Right lobe of liver (tissue), 6 donors: ENCODE results near the gene EHF. TPM values are rescaled to one million over a fixed set of nuclear protein-coding genes. Genes with fewer than 3 reads are reported as not detected.

ENCODE experiments used
- ATAC-seq, 4 donors: fragments of 200-7000 bp; cut with Tn5 transposase; one replicate each; pipeline ENCODE4 v1.9.1; 2020; ENCODE audit warnings: mild to moderate bottlenecking in 4 of 4, moderate library complexity in 4 of 4
- DNase-seq, 3 donors: peaks; one replicate each; pipeline ENCODE4 v3.0.0-alpha.2; 2020
- H3K27ac ChIP-seq, 3 donors: fragments of 200-600 bp; one replicate each; pipeline ENCODE4 v1.8.0; 2022
- H3K27me3 ChIP-seq, 2 donors: fragments of 200-600 bp; one replicate each; pipeline ENCODE4 v1.8.0; 2022
- H3K36me3 ChIP-seq, 4 donors: fragments of 200-600 bp; sonication (generic) in 1 of 4; one replicate each; pipeline versions ENCODE4 v1.5.1 to v1.8.0; 2017 to 2022; ENCODE audit warnings: control low read depth in 1 of 4
- H3K4me1 ChIP-seq, 4 donors: fragments of 200-600 bp; sonication (generic) in 1 of 4; one replicate each; pipeline versions ENCODE4 v1.5.1 to v1.8.0; 2017 to 2022; ENCODE audit warnings: control low read depth in 1 of 4
- H3K4me3 ChIP-seq, 3 donors: fragments of 200-600 bp; one replicate each; pipeline ENCODE4 v1.8.0; 2022
- H3K9me3 ChIP-seq, 4 donors: fragments of 200-600 bp; sonication (generic) in 1 of 4; one replicate each; pipeline versions ENCODE4 v1.5.1 to v1.8.0; 2017 to 2022; ENCODE audit warnings: control low read depth in 1 of 4
- CTCF ChIP-seq, 4 donors: fragments of 200-600 bp in 3 of 4; fragments of 450-650 bp in 1 of 4; IDR thresholded peaks; one replicate each; pipeline versions ENCODE4 v1.5.1 to v1.8.0; 2016 to 2022; ENCODE audit warnings: antibody characterized with exemption in 4 of 4, mild to moderate bottlenecking in 2 of 4
- POLR2A ChIP-seq: fragments of 450-650 bp; IDR thresholded peaks from one replicate; pipeline ENCODE4 v1.6.1; 2017; ENCODE audit warnings: antibody characterized with exemption, mild to moderate bottlenecking
- WGBS: methylation state at CpG from one replicate; pipeline ENCODE4 v1.1.6; 2018; ENCODE audit warnings: low coverage, low lambda C conversion rate; ENCODE audit not compliant: insufficient coverage; ENCODE audit errors: missing lambda C conversion rate; 5-methylcytosine and 5-hydroxymethylcytosine counted together
- intact Hi-C, 2 donors: fragments of 100-400 bp; cut with DNase I; formaldehyde crosslinking; loops; one replicate each; pipeline versions ENCODE4 v1.11.2 to v1.14.1; 2022
- total RNA-seq, 6 experiments: library from RNA; depleted of rRNA in 2 of 6; stranded (reverse); fragments of >200 nt in 2 of 6; fragmentation: NEBNext Ultra II Directional in 3 of 6; extraction: Animal tissue kit (Norgen Biotek cat#: 25700) in 3 of 6; gene quantifications; one replicate each; pipeline versions ENCODE4 v1.1.0 to v1.2.4, GENCODE V29; 2016 to 2023
- donor health status: DM: no; HTN: yes; CAD: no.
- donor health status: DM: no; HTN: no; CAD: no.
- donor health status: DM: no; HTN: no; CAD: no.
- donor health status: DM: no; HTN: yes; CAD: no.
- donor health status: DM: no; HTN: yes; CAD: no.

EHF gene
- total RNA-seq, 6 experiments from 2014 or later: 1.00 to 3.3 (median 1.5) TPM

DNA sequence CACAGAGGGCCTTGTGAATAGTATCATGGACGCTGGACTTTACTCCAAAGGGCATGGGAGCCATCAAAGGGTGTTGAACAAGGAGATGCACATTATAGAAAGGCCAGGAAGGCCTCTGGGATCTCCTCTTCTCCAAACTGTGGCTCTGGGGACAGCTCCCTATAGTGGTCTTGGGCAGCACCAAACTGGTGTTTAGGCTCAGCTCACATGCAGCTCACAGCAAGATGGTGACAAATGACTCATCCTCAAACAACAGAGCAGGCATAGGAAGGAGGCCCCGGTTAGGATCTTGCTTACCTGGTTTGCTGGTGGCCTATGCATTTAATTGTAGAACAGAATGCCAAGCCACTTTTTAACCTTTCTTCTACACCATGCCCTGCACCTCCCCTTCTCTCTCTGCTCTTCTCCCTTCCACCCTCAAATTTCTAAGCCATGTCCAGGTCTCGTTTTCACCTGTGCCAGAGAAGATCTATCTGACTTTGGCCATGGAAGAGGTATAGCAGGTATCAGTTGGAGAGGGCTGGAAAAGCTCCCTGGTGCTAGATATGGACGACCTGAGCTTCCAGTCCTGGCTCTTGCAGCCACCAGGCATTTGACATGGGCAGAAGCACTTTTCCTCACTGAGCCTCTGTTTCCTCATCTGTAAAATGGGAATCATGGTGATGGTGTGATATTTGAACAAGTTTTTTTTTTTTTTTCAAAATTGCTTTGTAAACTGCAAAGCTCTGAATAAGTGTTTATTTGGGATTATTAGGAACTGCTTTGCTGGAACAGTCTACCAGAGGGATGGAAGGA, 14.4 kb upstream of the EHF start:
- ATAC-seq: no peak
- Histone ChIP-seq H3K27ac (no peak overlapping the region), H3K9me3 (no peaks in the 10 kb centered on the region), H3K4me1 (peaks cover 0 to 2% (median under 1%) of the 10 kb centered on the region in 4 donors), H3K27me3 (no peaks in the 10 kb centered on the region), H3K36me3 (no peaks in the 10 kb centered on the region), H3K4me3 (no peak overlapping the region)
- TF ChIP-seq CTCF (IDR thresholded peaks at IDR 0.05) (no peak), POLR2A (no peak)
- intact Hi-C loops: no loop called here
- WGBS: 46% methylated on average over 4 of the region's 4 CpGs
- no peak for DNase-seq

DNA sequence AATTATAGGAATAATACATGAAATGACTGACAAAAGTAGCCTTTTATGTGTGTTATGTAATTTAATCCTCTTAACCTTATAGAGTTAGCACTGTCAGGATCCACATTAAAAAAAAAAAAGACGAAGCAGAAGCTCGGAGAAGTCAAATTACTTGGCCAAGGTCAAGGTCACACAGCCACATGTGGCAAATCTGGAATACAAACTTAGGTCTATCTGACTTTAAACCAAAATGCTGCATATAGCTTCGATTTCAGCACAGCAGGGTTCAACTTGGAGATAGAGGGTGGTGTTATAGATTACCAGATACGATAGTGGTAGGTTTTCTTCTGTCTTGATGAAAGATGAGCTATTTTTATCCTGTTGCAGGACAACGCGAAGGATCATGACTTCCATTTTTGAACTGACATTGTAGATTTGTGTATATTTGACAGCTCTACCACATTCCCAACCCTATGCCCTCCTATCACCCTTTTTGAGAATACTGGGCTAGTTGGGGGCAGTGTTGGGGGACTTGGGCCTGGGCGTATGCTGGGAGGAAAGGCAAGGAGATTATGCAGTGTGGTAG, 11.6 kb upstream of the EHF start:
- H3K4me1 ChIP-seq: no peaks in the 10 kb centered on the region
- H3K27me3 ChIP-seq: no peaks in the 10 kb centered on the region
- DNase-seq (no peak), ATAC-seq (no peak)
- intact Hi-C loops: no loop called here
- no peak for TF ChIP-seq POLR2A
- TF ChIP-seq CTCF (IDR thresholded peaks at IDR 0.05): no peak
- H3K9me3 ChIP-seq: no peaks in the 10 kb centered on the region
- WGBS: 75% methylated on average over 7 of the region's 7 CpGs
- H3K36me3 ChIP-seq: no peaks in the 10 kb centered on the region
- H3K4me3 ChIP-seq: no peak overlapping the region
- H3K27ac ChIP-seq: no peak overlapping the region

- H3K36me3 ChIP-seq: no peaks in the 10 kb centered on the region
- intact Hi-C loops: no loop called here
- ATAC-seq (no peak), DNase-seq (no peak)
- no peaks in the 10 kb centered on the region for H3K27me3 ChIP-seq
- H3K4me3 ChIP-seq: no peak overlapping the region
- no peaks in the 10 kb centered on the region for H3K4me1 ChIP-seq
- H3K9me3 ChIP-seq: no peaks in the 10 kb centered on the region
- TF ChIP-seq CTCF (IDR thresholded peaks at IDR 0.05): no peak
- no peak for TF ChIP-seq POLR2A
- no peak overlapping the region for H3K27ac ChIP-seq
- 75% methylated on average over 6 of the region's 7 CpGs for WGBS
Observed at GRCh38 chr11:34609850-34610249, 11.0 kb upstream of the EHF start.

GRCh38 chr11:34610324-34611041, 10.4 kb upstream of the EHF start:
- no peak overlapping the region for H3K27ac ChIP-seq
- intact Hi-C loops: no loop called here
- no peak for ATAC-seq
- H3K4me1 ChIP-seq: no peaks in the 10 kb centered on the region
- H3K36me3 ChIP-seq: no peaks in the 10 kb centered on the region
- no peak for DNase-seq
- TF ChIP-seq POLR2A (no peak), CTCF (IDR thresholded peaks at IDR 0.05) (no peak)
- 100% methylated on average over 2 of the region's 5 CpGs for WGBS
- H3K4me3 ChIP-seq: no peak overlapping the region
- H3K9me3 ChIP-seq: no peaks in the 10 kb centered on the region
- no peaks in the 10 kb centered on the region for H3K27me3 ChIP-seq
